WTC11 (cell line): ENCODE results near the gene WNT6. TPM values are rescaled to one million over a fixed set of nuclear protein-coding genes. Genes with fewer than 3 reads are reported as not detected.

Experiments
- ATAC-seq: fragments of 200-7000 bp; cut with Tn5 transposase; 2 replicates; pipeline ENCODE4 v1.10.0; 2021; ENCODE audit warnings: mild to moderate bottlenecking, moderate library complexity
- CTCF ChIA-PET: fragments of 300-600 bp; sonication (Branson Sonifier 250); formaldehyde crosslinking; loops from one replicate; lab custom pipeline; 2021; ENCODE audit warnings: antibody characterized with exemption; lab: Charles Lee
- POLR2A ChIA-PET: fragments of 350-600 bp; sonication (Branson Sonifier 250); formaldehyde crosslinking; loops from one replicate; lab custom pipeline; 2021; ENCODE audit warnings: antibody characterized with exemption; lab: Charles Lee
- DNase-seq: peaks from one replicate; pipeline ENCODE4 v3.0.0; 2021; ENCODE audit warnings: low spot score
- H3K27ac Mint-ChIP-seq: 2 replicates; pipeline ENCODE4 v1.8.0; 2021; ENCODE audit warnings: mixed read lengths
- H3K27me3 Mint-ChIP-seq: 2 replicates; pipeline ENCODE4 v1.8.0; 2021; ENCODE audit warnings: low read depth, mild to moderate bottlenecking, moderate library complexity, mixed read lengths
- H3K36me3 Mint-ChIP-seq: 2 replicates; pipeline ENCODE4 v1.8.0; 2021; ENCODE audit warnings: mixed read lengths
- H3K4me1 Mint-ChIP-seq: 2 replicates; pipeline ENCODE4 v1.8.0; 2022; ENCODE audit warnings: mixed read lengths
- H3K4me3 Mint-ChIP-seq: 2 replicates; pipeline ENCODE4 v1.8.0; 2021; ENCODE audit warnings: mild to moderate bottlenecking, moderate library complexity, mixed read lengths
- H3K9me3 Mint-ChIP-seq: 2 replicates; pipeline ENCODE4 v1.8.0; 2021; ENCODE audit warnings: mixed read lengths
- CREM ChIP-seq: sonication (generic); formaldehyde crosslinking; IDR thresholded peaks from 2 replicates; pipeline ENCODE4 v1.8.1; 2022; ENCODE audit warnings: mild to moderate bottlenecking, missing genetic modification reagents, moderate library complexity
- ELF4 ChIP-seq: sonication (generic); formaldehyde crosslinking; IDR thresholded peaks from 2 replicates; pipeline ENCODE4 v1.8.1; 2022; ENCODE audit warnings: low read depth, mild to moderate bottlenecking, moderate library complexity, missing genetic modification reagents
- ETV6 ChIP-seq: sonication (generic); formaldehyde crosslinking; IDR thresholded peaks from 2 replicates; pipeline ENCODE4 v1.8.1; 2022; ENCODE audit warnings: mild to moderate bottlenecking, missing genetic modification reagents
- FOXP1 ChIP-seq: sonication (generic); formaldehyde crosslinking; IDR thresholded peaks from 2 replicates; pipeline ENCODE4 v1.8.0; 2022; ENCODE audit warnings: missing genetic modification reagents, mild to moderate bottlenecking, moderate library complexity, borderline replicate concordance
- MXD4 ChIP-seq: fragments of 250-450 bp; sonication (Bioruptor Pico); IDR thresholded peaks from 2 replicates; pipeline ENCODE4 v1.8.0; 2021; ENCODE audit warnings: mild to moderate bottlenecking, moderate library complexity, borderline replicate concordance
- NFE2L1 ChIP-seq: sonication (generic); formaldehyde crosslinking; IDR thresholded peaks from 2 replicates; pipeline ENCODE4 v1.8.1; 2023; ENCODE audit warnings: missing genetic modification reagents
- NFYB ChIP-seq: sonication (generic); formaldehyde crosslinking; conservative IDR thresholded peaks from 2 replicates; pipeline ENCODE4 v1.8.0; 2022; ENCODE audit warnings: low read depth, missing genetic modification reagents
- SP1 ChIP-seq: sonication (generic); formaldehyde crosslinking; conservative IDR thresholded peaks from 2 replicates; pipeline ENCODE4 v1.8.1; 2022; ENCODE audit warnings: missing genetic modification reagents
- TEAD1 ChIP-seq: sonication (generic); formaldehyde crosslinking; IDR thresholded peaks from 2 replicates; pipeline ENCODE4 v1.8.0; 2022; ENCODE audit warnings: mild to moderate bottlenecking, missing genetic modification reagents
- TP53 ChIP-seq: sonication (generic); formaldehyde crosslinking; IDR thresholded peaks from 2 replicates; pipeline ENCODE4 v1.8.1; 2023; ENCODE audit warnings: mild to moderate bottlenecking, missing genetic modification reagents
- ZNF232 ChIP-seq: sonication (generic); formaldehyde crosslinking; IDR thresholded peaks from 2 replicates; pipeline ENCODE4 v1.8.0; 2022; ENCODE audit warnings: mild to moderate bottlenecking, missing genetic modification reagents
- ZNF317 ChIP-seq: sonication (generic); formaldehyde crosslinking; IDR thresholded peaks from 2 replicates; pipeline ENCODE4 v1.8.1; 2023; ENCODE audit warnings: low read depth, mild to moderate bottlenecking, moderate library complexity, missing genetic modification reagents, borderline replicate concordance
- total RNA-seq: library from RNA; stranded (reverse); gene quantifications from 3 replicates; pipeline ENCODE4 v1.2.3, GENCODE V29; 2021
- TF ChIP-seq, protein P1 (sequence below): sonication (generic); formaldehyde crosslinking; IDR thresholded peaks from 2 replicates; pipeline ENCODE4 v1.8.0; 2022; ENCODE audit warnings: mild to moderate bottlenecking, missing genetic modification reagents
- TF ChIP-seq, protein P2 (sequence below): fragments of 200-600 bp; IDR thresholded peaks from 2 replicates; pipeline ENCODE4 v1.8.0; 2022; ENCODE audit warnings: antibody characterized with exemption
- TF ChIP-seq, protein P3 (sequence below): sonication (generic); formaldehyde crosslinking; IDR thresholded peaks from 2 replicates; pipeline ENCODE4 v1.8.0; 2022; ENCODE audit warnings: mild to moderate bottlenecking, missing genetic modification reagents
- TF ChIP-seq, protein P4 (sequence below): sonication (generic); formaldehyde crosslinking; IDR thresholded peaks from 2 replicates; pipeline ENCODE4 v1.8.0; 2022; ENCODE audit warnings: mild to moderate bottlenecking, missing genetic modification reagents
- TF ChIP-seq, protein P5 (sequence below): sonication (generic); formaldehyde crosslinking; IDR thresholded peaks from 2 replicates; pipeline ENCODE4 v1.8.1; 2023; ENCODE audit warnings: mild to moderate bottlenecking, missing genetic modification reagents
- TF ChIP-seq, protein P6 (sequence below): sonication (generic); formaldehyde crosslinking; IDR thresholded peaks from 2 replicates; pipeline ENCODE4 v1.8.1; 2022; ENCODE audit warnings: mild to moderate bottlenecking, moderate library complexity, missing genetic modification reagents
- TF ChIP-seq, protein P7 (sequence below): sonication (generic); formaldehyde crosslinking; conservative IDR thresholded peaks from 2 replicates; pipeline ENCODE4 v1.8.1; 2023; ENCODE audit warnings: mild to moderate bottlenecking, low read depth, missing genetic modification reagents, moderate library complexity
- TF ChIP-seq, protein P8 (sequence below): sonication (generic); formaldehyde crosslinking; IDR thresholded peaks from 2 replicates; pipeline ENCODE4 v1.8.1; 2023; ENCODE audit warnings: mild to moderate bottlenecking, missing genetic modification reagents, moderate library complexity

WNT6 gene
- total RNA-seq, 1 experiment from 2014 or later, result not detected

DNA sequence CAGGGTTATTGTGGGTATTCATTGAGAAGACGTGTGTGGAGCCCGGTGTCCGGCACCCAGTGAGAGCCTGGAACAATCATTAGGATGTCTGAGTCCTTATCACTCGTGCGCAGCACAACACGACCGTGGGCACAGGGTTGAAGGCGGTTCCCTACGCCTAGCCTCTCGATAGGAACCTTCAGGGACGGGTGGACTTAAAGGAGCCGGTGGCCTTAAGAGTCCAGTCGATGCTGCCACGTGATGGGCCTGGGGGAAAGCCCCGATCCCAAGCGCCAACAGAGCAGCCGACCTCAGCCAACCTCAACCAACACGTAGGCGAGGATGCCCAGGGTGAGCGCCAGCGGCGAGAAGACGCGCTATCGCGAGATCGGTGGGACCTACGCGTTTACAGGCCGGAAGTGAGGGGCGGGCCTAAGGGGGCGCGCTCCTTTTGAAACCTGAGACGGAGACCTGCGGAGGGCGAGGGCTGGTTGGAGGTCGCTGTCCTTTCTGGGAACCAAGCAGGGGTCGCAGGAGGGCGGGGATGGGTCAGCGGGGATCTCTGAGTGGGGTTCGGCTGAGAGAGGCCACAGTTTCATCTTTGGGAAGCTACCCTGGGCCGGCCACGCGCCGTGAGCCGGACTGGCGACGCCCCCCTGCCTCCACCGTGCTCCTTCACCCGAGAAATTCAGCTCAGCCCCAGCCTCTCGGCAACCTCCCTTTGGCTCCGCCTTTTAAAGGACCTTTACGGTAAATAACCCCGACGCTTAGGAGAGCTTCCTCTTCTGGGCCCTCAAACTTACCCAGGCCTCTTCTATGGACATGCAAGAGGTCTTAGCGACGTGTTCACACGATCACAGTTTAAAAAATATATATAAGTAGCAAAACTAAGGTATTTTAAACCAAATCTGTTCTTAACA lies 49.4 kb downstream of the WNT6 start:
- Mint-ChIP-seq H3K4me1 (peaks cover 13% of the 10 kb centered on the region), H3K9me3 (no peaks in the 10 kb centered on the region; the same call in 1 of the 2 replicates), H3K4me3 (peak overlapping the region; percentile 75), H3K36me3 (no peaks in the 10 kb centered on the region), H3K27ac (no peak overlapping the region), H3K27me3 (peaks cover 63% of the 10 kb centered on the region)
- ATAC-seq (peak; percentile 97), DNase-seq (peak; percentile 96)
- ChIA-PET POLR2A (interaction anchor here (0.9 kb wide), 1 partner anchor 12 kb away, joined by 3 read pairs; no protein-coding TSS in a partner anchor), CTCF (interaction anchor here (0.6 to 3.3 kb wide), 14 partner anchors 11 to 310 kb away, joined by 3 to 36 read pairs (median 6); partner anchors contain the start of genes ABCB6 and CDK5R2)
- 0 out of 2 replicates have a peak, but pooled peaks have one; percentile 22 for TF ChIP-seq ZNF232 (CRISPR knock-in tag)
- TF ChIP-seq, protein P1, sequence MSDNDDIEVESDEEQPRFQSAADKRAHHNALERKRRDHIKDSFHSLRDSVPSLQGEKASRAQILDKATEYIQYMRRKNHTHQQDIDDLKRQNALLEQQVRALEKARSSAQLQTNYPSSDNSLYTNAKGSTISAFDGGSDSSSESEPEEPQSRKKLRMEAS (CRISPR knock-in tag), result peak; percentile 94
- TF ChIP-seq, protein P2, sequence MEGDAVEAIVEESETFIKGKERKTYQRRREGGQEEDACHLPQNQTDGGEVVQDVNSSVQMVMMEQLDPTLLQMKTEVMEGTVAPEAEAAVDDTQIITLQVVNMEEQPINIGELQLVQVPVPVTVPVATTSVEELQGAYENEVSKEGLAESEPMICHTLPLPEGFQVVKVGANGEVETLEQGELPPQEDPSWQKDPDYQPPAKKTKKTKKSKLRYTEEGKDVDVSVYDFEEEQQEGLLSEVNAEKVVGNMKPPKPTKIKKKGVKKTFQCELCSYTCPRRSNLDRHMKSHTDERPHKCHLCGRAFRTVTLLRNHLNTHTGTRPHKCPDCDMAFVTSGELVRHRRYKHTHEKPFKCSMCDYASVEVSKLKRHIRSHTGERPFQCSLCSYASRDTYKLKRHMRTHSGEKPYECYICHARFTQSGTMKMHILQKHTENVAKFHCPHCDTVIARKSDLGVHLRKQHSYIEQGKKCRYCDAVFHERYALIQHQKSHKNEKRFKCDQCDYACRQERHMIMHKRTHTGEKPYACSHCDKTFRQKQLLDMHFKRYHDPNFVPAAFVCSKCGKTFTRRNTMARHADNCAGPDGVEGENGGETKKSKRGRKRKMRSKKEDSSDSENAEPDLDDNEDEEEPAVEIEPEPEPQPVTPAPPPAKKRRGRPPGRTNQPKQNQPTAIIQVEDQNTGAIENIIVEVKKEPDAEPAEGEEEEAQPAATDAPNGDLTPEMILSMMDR, result no peak
- TF ChIP-seq, protein P3, sequence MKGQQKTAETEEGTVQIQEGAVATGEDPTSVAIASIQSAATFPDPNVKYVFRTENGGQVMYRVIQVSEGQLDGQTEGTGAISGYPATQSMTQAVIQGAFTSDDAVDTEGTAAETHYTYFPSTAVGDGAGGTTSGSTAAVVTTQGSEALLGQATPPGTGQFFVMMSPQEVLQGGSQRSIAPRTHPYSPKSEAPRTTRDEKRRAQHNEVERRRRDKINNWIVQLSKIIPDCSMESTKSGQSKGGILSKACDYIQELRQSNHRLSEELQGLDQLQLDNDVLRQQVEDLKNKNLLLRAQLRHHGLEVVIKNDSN, result 0 out of 2 replicates have a peak, but pooled peaks have one; percentile 27
- TF ChIP-seq, protein P4, sequence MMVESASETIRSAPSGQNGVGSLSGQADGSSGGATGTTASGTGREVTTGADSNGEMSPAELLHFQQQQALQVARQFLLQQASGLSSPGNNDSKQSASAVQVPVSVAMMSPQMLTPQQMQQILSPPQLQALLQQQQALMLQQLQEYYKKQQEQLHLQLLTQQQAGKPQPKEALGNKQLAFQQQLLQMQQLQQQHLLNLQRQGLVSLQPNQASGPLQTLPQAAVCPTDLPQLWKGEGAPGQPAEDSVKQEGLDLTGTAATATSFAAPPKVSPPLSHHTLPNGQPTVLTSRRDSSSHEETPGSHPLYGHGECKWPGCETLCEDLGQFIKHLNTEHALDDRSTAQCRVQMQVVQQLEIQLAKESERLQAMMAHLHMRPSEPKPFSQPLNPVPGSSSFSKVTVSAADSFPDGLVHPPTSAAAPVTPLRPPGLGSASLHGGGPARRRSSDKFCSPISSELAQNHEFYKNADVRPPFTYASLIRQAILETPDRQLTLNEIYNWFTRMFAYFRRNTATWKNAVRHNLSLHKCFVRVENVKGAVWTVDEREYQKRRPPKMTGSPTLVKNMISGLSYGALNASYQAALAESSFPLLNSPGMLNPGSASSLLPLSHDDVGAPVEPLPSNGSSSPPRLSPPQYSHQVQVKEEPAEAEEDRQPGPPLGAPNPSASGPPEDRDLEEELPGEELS, result 0 out of 2 replicates have a peak, but pooled peaks have one; percentile 20
- peak; percentile 95 for TF ChIP-seq FOXP1 (CRISPR knock-in tag)
- TF ChIP-seq MXD4 (CRISPR knock-in tag), result no peak
- TF ChIP-seq ETV6 (CRISPR knock-in tag), result no peak
- TF ChIP-seq, protein P5, sequence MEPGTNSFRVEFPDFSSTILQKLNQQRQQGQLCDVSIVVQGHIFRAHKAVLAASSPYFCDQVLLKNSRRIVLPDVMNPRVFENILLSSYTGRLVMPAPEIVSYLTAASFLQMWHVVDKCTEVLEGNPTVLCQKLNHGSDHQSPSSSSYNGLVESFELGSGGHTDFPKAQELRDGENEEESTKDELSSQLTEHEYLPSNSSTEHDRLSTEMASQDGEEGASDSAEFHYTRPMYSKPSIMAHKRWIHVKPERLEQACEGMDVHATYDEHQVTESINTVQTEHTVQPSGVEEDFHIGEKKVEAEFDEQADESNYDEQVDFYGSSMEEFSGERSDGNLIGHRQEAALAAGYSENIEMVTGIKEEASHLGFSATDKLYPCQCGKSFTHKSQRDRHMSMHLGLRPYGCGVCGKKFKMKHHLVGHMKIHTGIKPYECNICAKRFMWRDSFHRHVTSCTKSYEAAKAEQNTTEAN (CRISPR knock-in tag), result 0 out of 2 replicates have a peak, but pooled peaks have one; percentile 35
- TF ChIP-seq, protein P6, sequence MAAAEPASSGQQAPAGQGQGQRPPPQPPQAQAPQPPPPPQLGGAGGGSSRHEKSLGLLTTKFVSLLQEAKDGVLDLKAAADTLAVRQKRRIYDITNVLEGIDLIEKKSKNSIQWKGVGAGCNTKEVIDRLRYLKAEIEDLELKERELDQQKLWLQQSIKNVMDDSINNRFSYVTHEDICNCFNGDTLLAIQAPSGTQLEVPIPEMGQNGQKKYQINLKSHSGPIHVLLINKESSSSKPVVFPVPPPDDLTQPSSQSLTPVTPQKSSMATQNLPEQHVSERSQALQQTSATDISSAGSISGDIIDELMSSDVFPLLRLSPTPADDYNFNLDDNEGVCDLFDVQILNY (CRISPR knock-in tag), result peak; percentile 47; the same call in 1 of the 2 replicates
- peak; percentile 42; the same call in 1 of the 2 replicates for TF ChIP-seq CREM (CRISPR knock-in tag)
- TF ChIP-seq ZNF317 (CRISPR knock-in tag), result no peak
- TF ChIP-seq TP53 (CRISPR knock-in tag), result 0 out of 2 replicates have a peak, but pooled peaks have one; percentile 50
- TF ChIP-seq, protein P7, sequence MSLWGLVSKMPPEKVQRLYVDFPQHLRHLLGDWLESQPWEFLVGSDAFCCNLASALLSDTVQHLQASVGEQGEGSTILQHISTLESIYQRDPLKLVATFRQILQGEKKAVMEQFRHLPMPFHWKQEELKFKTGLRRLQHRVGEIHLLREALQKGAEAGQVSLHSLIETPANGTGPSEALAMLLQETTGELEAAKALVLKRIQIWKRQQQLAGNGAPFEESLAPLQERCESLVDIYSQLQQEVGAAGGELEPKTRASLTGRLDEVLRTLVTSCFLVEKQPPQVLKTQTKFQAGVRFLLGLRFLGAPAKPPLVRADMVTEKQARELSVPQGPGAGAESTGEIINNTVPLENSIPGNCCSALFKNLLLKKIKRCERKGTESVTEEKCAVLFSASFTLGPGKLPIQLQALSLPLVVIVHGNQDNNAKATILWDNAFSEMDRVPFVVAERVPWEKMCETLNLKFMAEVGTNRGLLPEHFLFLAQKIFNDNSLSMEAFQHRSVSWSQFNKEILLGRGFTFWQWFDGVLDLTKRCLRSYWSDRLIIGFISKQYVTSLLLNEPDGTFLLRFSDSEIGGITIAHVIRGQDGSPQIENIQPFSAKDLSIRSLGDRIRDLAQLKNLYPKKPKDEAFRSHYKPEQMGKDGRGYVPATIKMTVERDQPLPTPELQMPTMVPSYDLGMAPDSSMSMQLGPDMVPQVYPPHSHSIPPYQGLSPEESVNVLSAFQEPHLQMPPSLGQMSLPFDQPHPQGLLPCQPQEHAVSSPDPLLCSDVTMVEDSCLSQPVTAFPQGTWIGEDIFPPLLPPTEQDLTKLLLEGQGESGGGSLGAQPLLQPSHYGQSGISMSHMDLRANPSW (CRISPR knock-in tag), result no peak
- 0 out of 2 replicates have a peak, but pooled peaks have one; percentile 58 for TF ChIP-seq NFE2L1 (CRISPR knock-in tag)
- TF ChIP-seq TEAD1 (CRISPR knock-in tag), result peak; percentile 57
- no peak for TF ChIP-seq ELF4 (CRISPR knock-in tag)
- peak; percentile 95 for TF ChIP-seq SP1 (CRISPR knock-in tag)
- TF ChIP-seq NFYB (CRISPR knock-in tag), result no peak
- TF ChIP-seq, protein P8, sequence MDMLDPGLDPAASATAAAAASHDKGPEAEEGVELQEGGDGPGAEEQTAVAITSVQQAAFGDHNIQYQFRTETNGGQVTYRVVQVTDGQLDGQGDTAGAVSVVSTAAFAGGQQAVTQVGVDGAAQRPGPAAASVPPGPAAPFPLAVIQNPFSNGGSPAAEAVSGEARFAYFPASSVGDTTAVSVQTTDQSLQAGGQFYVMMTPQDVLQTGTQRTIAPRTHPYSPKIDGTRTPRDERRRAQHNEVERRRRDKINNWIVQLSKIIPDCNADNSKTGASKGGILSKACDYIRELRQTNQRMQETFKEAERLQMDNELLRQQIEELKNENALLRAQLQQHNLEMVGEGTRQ (CRISPR knock-in tag), result no peak
